CD4-positive, CD25-positive, alpha-beta regulatory T cell (primary cell): ENCODE data around the gene CNOT4. TPM values are rescaled to one million over a fixed set of nuclear protein-coding genes. Genes with fewer than 3 reads are reported as not detected.
A peak's percentile ranks its signal among the peaks of the same experiment; 100 is the strongest.

Source experiments
- ATAC-seq, 2 donors: fragments of 150-1000 bp; cut with Tn5 transposase; one replicate each; pipeline ENCODE4 v1.10.0; 2021; ENCODE audit warnings: low read depth in 2 of 2, moderate number of reproducible peaks in 2 of 2, moderate library complexity in 1 of 2
- DNase-seq, 3 donors: peaks; one replicate each; pipeline versions ENCODE4 v3.0.0 to v3.0.0-alpha.2; 2012 to 2022; ENCODE audit warnings: mixed read lengths in 1 of 3
- H3K27ac ChIP-seq: one replicate; pipeline ENCODE4 v1.7.0; 2013; ENCODE audit warnings: mild to moderate bottlenecking, low read length; ENCODE audit not compliant: insufficient read depth, poor library complexity, severe bottlenecking
- H3K27me3 ChIP-seq: one replicate; pipeline ENCODE4 v1.7.0; 2013; ENCODE audit warnings: low read length; ENCODE audit not compliant: control insufficient read depth, insufficient read depth
- H3K36me3 ChIP-seq: one replicate; pipeline ENCODE4 v1.7.0; 2013; ENCODE audit warnings: mild to moderate bottlenecking, low read length, moderate library complexity; ENCODE audit not compliant: control insufficient read depth, insufficient read depth
- H3K4me1 ChIP-seq: 2 replicates; pipeline ENCODE4 v1.7.0; 2013; ENCODE audit warnings: mild to moderate bottlenecking, low read length; ENCODE audit not compliant: insufficient read depth, control insufficient read depth, poor library complexity, severe bottlenecking
- H3K4me3 ChIP-seq: one replicate; pipeline ENCODE4 v1.7.0; 2013; ENCODE audit warnings: low read depth, mild to moderate bottlenecking, low read length, moderate library complexity
- H3K9me3 ChIP-seq, 2 experiments: 1 replicate in 1 of 2; 2 replicates in 1 of 2; pipeline ENCODE4 v1.7.0; 2013; ENCODE audit warnings: low read length in 2 of 2, mild to moderate bottlenecking in 1 of 2, moderate library complexity in 1 of 2; ENCODE audit not compliant: control insufficient read depth in 2 of 2
- H3K27ac Mint-ChIP-seq, 3 donors: one replicate each; pipeline ENCODE4 v1.8.0; 2020 to 2022; ENCODE audit warnings: mild to moderate bottlenecking in 3 of 3, mixed read lengths in 3 of 3, moderate library complexity in 2 of 3
- H3K27me3 Mint-ChIP-seq: one replicate; pipeline ENCODE4 v1.8.0; 2022; ENCODE audit warnings: mild to moderate bottlenecking, mixed read lengths
- H3K36me3 Mint-ChIP-seq: one replicate; pipeline ENCODE4 v1.8.0; 2020; ENCODE audit warnings: mixed read lengths
- H3K4me1 Mint-ChIP-seq, 4 donors: one replicate each; pipeline ENCODE4 v1.8.0; 2020 to 2022; ENCODE audit warnings: mixed read lengths in 4 of 4, mild to moderate bottlenecking in 1 of 4
- H3K4me3 Mint-ChIP-seq, 4 donors: one replicate each; pipeline ENCODE4 v1.8.0; 2020 to 2022; ENCODE audit warnings: mild to moderate bottlenecking in 4 of 4, mixed read lengths in 4 of 4, moderate library complexity in 3 of 4
- H3K9me3 Mint-ChIP-seq, 7 donors: one replicate each; pipeline ENCODE4 v1.8.0; 2020 to 2022; ENCODE audit warnings: mixed read lengths in 7 of 7, mild to moderate bottlenecking in 3 of 7, moderate library complexity in 2 of 7
- polyA plus RNA-seq, 4 donors: library from polyadenylated mRNA; unstranded; fragments of 300-500 nt; fragmentation: Illumina TruSeq; gene quantifications; one replicate each; pipeline ENCODE4 v1.2.3, GENCODE V29; 2021
- total RNA-seq: library from RNA; stranded (reverse); gene quantifications from one replicate; pipeline ENCODE4 v1.2.3, GENCODE V29; 2022

Gene CNOT4
- total and polyA plus RNA-seq, 5 donors from 2014 or later: 12.0 to 43.4 (median 13.2) TPM

- Mint-ChIP-seq H3K27me3 (peaks cover 8% of the 10 kb centered on the region), H3K36me3 (no peaks in the 10 kb centered on the region), H3K9me3 (peaks cover 0 to 15% (median 4%) of the 10 kb centered on the region in 7 donors), H3K4me1 (no peaks in the 10 kb centered on the region), H3K4me3 (no peak overlapping the region), H3K27ac (no peak overlapping the region)
- ATAC-seq (no peak), DNase-seq (no peak)
- peaks cover 12% of the 10 kb centered on the region in 2 experiments for H3K9me3 ChIP-seq
- H3K4me3 ChIP-seq: no peak overlapping the region
- no peaks in the 10 kb centered on the region for H3K36me3 ChIP-seq
- no peaks in the 10 kb centered on the region for H3K4me1 ChIP-seq
- no peak overlapping the region for H3K27ac ChIP-seq
- H3K27me3 ChIP-seq: no peaks in the 10 kb centered on the region
Measured at GRCh38 chr7:135320268-135320667, 189.6 kb downstream of the CNOT4 start.

DNA sequence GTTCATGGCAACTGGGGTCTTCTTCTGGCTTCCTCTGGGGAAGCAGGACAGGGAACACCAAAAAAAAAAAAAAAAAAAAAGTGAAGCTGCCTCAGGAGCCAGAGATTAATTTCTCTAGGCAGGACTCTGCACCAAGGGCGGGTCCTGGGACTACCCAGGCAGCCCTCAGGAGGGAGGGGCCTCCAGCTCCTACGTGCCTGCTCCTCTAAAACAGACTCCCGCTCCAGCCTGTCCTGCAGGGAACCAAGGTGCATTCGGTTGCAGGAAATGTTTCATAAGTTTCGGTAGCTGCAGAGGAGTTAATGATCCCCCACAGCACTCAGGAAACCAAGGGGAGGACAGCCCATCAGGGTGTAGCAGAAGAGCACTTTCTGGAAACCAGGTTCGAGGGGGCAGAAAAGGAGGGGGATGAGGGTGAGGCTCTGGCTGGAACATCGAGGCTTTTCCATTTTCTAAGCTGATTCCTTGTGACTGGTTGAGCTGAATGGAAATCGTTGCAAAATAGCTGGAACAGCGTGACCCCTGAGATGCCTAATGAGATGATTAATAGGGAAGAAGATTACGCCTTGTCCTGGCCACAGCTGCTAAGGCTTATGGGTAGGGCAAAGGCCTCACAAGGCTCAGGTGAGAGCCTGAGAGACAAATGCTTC lies 192.1 kb downstream of the CNOT4 start:
- Mint-ChIP-seq H3K27ac (no peak overlapping the region), H3K4me1 (no peaks in the 10 kb centered on the region), H3K4me3 (peak overlapping the region in 1 of 4 donors; percentile 88), H3K36me3 (no peaks in the 10 kb centered on the region), H3K9me3 (no peaks in the 10 kb centered on the region), H3K27me3 (peaks cover 4% of the 10 kb centered on the region)
- no peak overlapping the region for H3K27ac ChIP-seq
- H3K27me3 ChIP-seq: no peaks in the 10 kb centered on the region
- no peak for ATAC-seq
- no peaks in the 10 kb centered on the region for H3K9me3 ChIP-seq
- H3K4me1 ChIP-seq: no peaks in the 10 kb centered on the region
- H3K36me3 ChIP-seq: no peaks in the 10 kb centered on the region
- no peak overlapping the region for H3K4me3 ChIP-seq
- DNase-seq: no peak

DNA sequence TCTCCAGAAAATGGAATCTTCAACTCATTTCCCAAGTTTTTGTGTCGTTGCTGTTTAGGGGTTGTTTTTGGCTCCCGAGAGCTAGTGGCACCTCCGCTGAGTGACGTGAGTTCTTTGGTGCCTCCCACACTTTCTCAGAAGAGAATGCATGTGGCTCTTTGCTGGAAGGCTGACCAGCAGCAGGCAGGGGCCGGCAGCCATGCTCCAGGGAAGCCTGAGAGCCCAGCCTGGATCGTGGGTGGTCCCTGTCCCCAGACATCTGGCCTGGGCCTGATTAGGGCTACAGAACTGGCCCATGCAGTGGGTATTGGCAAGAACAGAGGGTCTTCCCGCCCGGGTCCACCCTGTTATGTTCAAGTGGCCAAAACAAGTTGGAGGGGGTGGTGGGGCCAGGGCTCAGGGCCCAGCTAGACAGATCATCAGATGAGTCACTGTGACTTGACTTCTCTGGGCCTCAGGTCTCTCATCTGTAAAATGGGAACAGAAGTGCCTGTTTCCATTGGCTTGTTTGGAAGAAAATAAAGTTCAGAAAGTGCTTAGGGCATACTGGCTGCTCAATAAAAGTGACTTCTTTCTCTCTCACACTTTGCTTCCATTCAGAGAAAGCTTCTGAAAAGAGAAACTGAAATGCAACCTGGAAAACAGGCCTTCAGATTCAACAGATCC lies 193.1 kb downstream of the CNOT4 start:
- Histone ChIP-seq H3K27me3 (no peaks in the 10 kb centered on the region), H3K4me3 (no peak overlapping the region), H3K4me1 (no peaks in the 10 kb centered on the region), H3K9me3 (no peaks in the 10 kb centered on the region), H3K27ac (no peak overlapping the region), H3K36me3 (no peaks in the 10 kb centered on the region)
- no peaks in the 10 kb centered on the region for H3K9me3 Mint-ChIP-seq
- H3K27ac Mint-ChIP-seq: no peak overlapping the region
- DNase-seq (no peak), ATAC-seq (no peak)
- peaks cover 4% of the 10 kb centered on the region for H3K27me3 Mint-ChIP-seq
- H3K4me3 Mint-ChIP-seq: no peak overlapping the region
- H3K4me1 Mint-ChIP-seq: no peaks in the 10 kb centered on the region
- H3K36me3 Mint-ChIP-seq: no peaks in the 10 kb centered on the region

GRCh38 chr7:135313971-135314370 lies 195.9 kb downstream of the CNOT4 start:
- H3K27me3 Mint-ChIP-seq: peaks cover 6% of the 10 kb centered on the region
- Histone ChIP-seq H3K27me3 (no peaks in the 10 kb centered on the region), H3K36me3 (no peaks in the 10 kb centered on the region), H3K9me3 (no peaks in the 10 kb centered on the region), H3K4me1 (no peaks in the 10 kb centered on the region), H3K4me3 (no peak overlapping the region), H3K27ac (no peak overlapping the region)
- no peaks in the 10 kb centered on the region for H3K9me3 Mint-ChIP-seq
- H3K4me3 Mint-ChIP-seq: no peak overlapping the region
- DNase-seq: no peak
- H3K36me3 Mint-ChIP-seq: no peaks in the 10 kb centered on the region
- H3K4me1 Mint-ChIP-seq: no peaks in the 10 kb centered on the region
- ATAC-seq: no peak
- H3K27ac Mint-ChIP-seq: no peak overlapping the region

Other genes starting within 250 kb of the CNOT4 start
- gene NUP205, start 47.8 kb upstream of the CNOT4 start, total RNA-seq: 56.3 TPM
- gene NUP205, start 47.8 kb upstream of the CNOT4 start, polyA plus RNA-seq: 10 to 100 TPM; 21.1 to 32.7 (median 27.4) TPM
- gene STMP1, start 152.4 kb upstream of the CNOT4 start, total RNA-seq: 18.2 TPM
- gene STMP1, start 152.4 kb upstream of the CNOT4 start, polyA plus RNA-seq: 10 to 100 TPM; 44.3 to 61.4 (median 55.1) TPM
- not detected for gene SLC13A4, start 218.1 kb upstream of the CNOT4 start, total RNA-seq
- gene SLC13A4, start 218.1 kb upstream of the CNOT4 start, polyA plus RNA-seq: under 1 TPM in 3 of 4 donors, not detected in 1; 0.02 to 0.24 (median 0.03) TPM
- not detected for gene FAM180A, start 238.7 kb upstream of the CNOT4 start, total RNA-seq
- not detected for gene FAM180A, start 238.7 kb upstream of the CNOT4 start, polyA plus RNA-seq